Measurements from ENCODE around the gene STK24.

- TF ChIP-seq EZH2 (IDR thresholded peaks at IDR 0.05; ENCODE audit: low read length, missing control alignments) (no peak), CTCF (conservative IDR thresholded peaks at IDR 0.05 in 1 of 2, IDR thresholded peaks at IDR 0.05 in 1 of 2; ENCODE audit: low read depth in 1 of 2, low read length in 2 of 2) (no peak)
Observed at GRCh38 chr13:98591721-98592361, 14.9 kb upstream of the STK24 start.
